GM19324 (cell line): ENCODE measurements around the gene DRICH1.
"Not testable (repeated sequence)": the region's sequence is repeated elsewhere in the genome, so short reads cannot be mapped to it uniquely, and the experiment has no call there.

ENCODE experiments used
- ATAC-seq: cut with Tn5 transposase; IDR thresholded peaks from one replicate; pipeline ENCODE4 v1.9.1; 2021; ENCODE audit warnings: mild to moderate bottlenecking, moderate library complexity; ENCODE audit not compliant: unreplicated experiment, low FRiP score

The DRICH1 gene

GRCh38 chr22:23652286-23652685, 20.2 kb upstream of the DRICH1 start:
- no peak for ATAC-seq

GRCh38 chr22:23651676-23652075, 19.6 kb upstream of the DRICH1 start:
- no peak for ATAC-seq

GRCh38 chr22:23649071-23649501, 17.0 kb upstream of the DRICH1 start:
- no peak for ATAC-seq

GRCh38 chr22:23646526-23646925, 14.4 kb upstream of the DRICH1 start:
- ATAC-seq, result not testable (repeated sequence)

GRCh38 chr22:23640206-23640605, 8.1 kb upstream of the DRICH1 start:
- ATAC-seq, result not testable (repeated sequence)

- no peak for ATAC-seq
Measured at GRCh38 chr22:23639661-23640060, 7.5 kb upstream of the DRICH1 start.

- no peak for ATAC-seq
Measured at GRCh38 chr22:23638611-23639010, 6.5 kb upstream of the DRICH1 start.

- not testable (repeated sequence) for ATAC-seq
Measured at GRCh38 chr22:23635291-23635690, 3.2 kb upstream of the DRICH1 start.

- not testable (repeated sequence) for ATAC-seq
Measured at GRCh38 chr22:23628056-23628743, 3.9 kb downstream of the DRICH1 start.

- not testable (repeated sequence) for ATAC-seq
Measured at GRCh38 chr22:23627401-23628055, 4.6 kb downstream of the DRICH1 start.

GRCh38 chr22:23626286-23626975, 5.7 kb downstream of the DRICH1 start:
- ATAC-seq, result no peak

GRCh38 chr22:23622634-23623033, 9.5 kb downstream of the DRICH1 start:
- no peak for ATAC-seq

GRCh38 chr22:23621916-23622315, 10.2 kb downstream of the DRICH1 start:
- not testable (repeated sequence) for ATAC-seq

- ATAC-seq, result no peak
Measured at GRCh38 chr22:23621082-23621780, 10.9 kb downstream of the DRICH1 start.

- ATAC-seq, result no peak
Measured at GRCh38 chr22:23613193-23613972, 18.7 kb downstream of the DRICH1 start.

- no peak for ATAC-seq
Measured at GRCh38 chr22:23609983-23610781, 21.9 kb downstream of the DRICH1 start.

- ATAC-seq, result no peak
Measured at GRCh38 chr22:23608583-23608982, 23.5 kb downstream of the DRICH1 start.

GRCh38 chr22:23606204-23607131, 25.7 kb downstream of the DRICH1 start:
- ATAC-seq, result no peak
